HG03196 (cell line): ENCODE measurements around the gene TRIM46.
"Not testable (repeated sequence)": the region's sequence is repeated elsewhere in the genome, so short reads cannot be mapped to it uniquely, and the experiment has no call there.

Experiments
- ATAC-seq: cut with Tn5 transposase; IDR thresholded peaks from one replicate; pipeline ENCODE4 v1.9.1; 2021; ENCODE audit not compliant: unreplicated experiment

TRIM46 gene

DNA sequence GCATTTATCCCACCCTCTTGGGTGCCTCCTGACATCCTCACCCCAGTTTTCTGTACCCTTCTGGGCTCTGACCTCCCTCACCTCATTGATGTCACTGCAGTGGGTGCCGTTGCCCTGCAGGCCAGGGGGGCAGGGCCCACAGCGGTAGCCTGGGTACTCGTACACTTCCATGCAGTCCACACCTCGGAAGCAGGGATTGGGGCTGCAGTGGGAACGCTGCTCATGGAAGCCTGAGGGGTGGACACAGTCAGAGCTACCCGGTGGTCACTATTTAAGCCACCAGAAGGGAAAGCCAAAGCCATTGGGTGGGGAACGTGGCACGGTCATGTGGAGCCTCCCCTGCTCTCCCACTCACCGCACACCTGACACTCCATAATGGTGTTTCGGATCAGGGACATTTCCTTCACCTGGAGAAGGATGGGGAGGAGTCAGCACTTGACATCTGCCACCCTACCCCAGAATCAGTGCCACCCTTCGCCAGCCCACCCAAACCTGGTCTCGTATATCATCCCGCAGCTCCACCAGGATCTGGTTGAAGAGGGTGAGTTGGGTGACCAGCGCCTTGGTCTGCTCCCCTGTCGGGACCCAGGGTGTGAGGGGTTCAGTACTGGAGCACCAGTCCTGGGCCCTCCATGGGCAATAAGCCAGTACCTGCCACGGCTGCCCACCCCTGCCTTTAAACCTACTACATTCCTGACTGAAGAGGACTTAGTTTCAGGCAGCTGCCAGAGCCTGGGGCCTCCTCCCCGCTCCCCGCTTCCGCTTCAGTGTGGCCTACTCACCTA is 29.3 kb downstream of the TRIM46 start:
- no peak for ATAC-seq

DNA sequence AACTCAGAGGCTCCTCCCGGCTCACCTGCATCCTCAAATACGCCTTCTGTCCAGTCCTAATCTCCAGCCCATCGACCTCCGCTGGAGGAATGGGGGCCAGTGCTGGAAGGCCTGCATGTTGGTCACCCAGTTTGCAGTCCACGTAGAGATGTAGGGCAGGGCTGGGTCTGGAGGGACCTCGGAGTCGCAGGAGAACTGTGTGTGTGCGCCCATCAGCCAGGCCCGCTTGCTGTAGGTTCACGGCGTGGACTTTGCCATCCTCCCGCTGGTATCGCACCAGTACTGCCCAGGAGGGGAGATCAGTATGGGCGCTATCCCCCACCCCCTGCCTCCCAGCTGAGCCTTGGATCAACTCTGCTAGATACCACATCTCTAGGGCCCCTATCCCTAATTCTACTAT is 31.4 kb downstream of the TRIM46 start:
- no peak for ATAC-seq

DNA sequence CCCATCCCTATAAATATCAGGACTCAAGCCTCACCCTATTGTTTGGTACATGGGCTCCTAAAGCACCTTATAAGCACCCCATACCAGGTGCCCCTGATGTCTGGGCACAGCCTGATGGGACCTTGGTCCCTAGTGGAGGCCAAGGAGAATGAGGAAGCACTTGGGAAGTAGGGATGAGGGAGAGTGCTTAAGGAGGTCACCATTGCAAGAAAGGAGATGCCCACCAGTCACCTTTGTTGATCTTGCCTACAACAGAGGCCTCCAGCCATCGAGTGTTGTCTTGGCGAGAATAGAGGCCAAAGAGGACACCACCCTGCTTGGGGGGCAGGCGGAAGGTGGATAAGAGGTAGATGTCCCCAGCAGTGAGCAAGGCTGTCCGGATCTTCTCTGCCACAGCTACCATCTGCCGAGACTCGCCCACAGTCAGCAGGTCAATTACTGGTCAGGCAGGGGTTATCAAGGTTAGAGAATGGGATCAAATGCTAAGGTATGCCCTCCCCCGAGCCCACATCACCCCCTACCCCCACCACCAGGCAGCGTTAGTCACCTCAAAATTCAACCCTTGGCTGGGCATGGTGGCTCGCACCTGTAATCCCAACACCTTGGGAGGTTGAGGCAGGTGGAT is 32.4 kb downstream of the TRIM46 start:
- no peak for ATAC-seq

DNA sequence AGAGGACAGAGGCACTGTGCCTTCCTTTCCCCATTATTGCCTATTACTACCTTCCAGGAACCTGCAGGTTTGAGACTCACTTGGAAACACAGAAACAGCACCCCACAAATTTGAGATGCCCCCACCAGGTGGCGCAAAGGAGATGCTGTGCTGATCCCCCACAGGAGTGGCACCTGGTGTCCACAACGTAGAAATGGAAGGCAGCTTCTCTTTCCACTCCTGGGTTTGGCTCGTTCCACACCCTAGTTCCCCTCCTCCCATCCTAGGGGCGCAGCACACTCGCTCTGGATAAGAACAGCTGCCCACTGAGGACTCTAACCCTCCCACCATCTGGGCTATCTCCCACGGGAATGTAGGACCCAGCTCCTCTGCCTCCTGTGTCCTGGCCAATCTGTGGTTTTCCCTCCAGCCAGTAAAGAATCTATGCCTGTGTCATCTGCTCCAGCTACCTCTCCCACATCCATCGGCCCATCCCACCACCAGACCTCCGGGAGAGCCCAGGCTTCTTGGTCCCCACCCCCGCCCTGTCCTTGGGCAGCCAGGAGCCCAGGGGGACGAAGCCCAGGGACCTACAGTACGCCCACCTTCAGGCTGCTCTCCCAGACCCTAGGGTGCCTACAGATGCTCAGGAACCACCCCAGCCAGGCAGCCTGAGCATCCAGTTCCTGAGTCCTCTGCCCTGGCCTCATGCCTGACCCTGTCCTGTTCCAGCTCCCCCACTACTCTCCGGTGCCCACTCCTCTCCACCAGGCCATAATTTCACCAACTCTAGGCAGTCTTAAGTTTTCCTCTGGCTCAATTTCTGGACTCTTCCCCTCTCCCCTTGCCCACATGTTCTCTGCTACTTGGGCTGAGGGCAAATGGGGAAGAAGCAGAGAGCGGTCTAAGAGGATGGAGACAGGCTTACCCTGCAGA is 33.5 kb downstream of the TRIM46 start:
- ATAC-seq: no peak

DNA sequence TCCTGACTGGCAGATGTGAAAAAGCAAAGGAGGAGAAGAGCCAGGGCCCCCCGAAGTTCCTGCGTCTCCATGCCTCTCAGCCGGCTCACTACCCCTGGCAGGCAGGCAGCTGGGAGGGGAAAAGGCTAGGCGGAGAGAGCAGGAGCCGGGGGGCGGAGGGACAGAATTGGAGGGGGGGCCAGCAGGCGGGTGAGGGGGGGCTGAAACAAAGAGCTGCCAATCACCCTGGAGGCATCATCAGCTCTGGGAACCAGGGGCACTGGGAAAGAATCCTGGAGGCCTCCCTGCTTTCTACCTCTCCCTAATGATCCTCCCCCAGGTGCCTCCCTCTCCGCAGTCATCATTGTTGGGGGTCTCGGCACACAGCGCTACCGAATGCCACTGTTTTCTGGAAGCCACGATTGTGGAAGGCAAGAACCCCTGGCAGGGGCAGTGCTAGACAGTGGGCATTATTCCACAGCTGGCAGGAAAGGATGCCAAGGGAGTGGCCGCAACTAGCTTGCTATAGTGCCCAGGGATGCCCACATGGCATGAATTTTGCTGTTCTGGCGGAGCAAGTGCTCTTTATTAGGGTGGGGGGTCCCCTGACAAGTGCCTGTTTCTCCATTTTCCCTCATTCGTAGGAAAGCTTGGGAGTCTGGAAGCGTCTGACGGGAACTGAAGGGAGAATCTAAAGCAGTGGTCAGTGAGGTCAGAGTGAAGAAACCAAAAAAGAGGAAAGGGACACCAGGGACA is 34.3 kb downstream of the TRIM46 start, which contains the start of gene THBS3:
Gene THBS3, minus strand, starts transcription at position 92 of the 735 bp plus-strand sequence. Its CDS starts 21 bp downstream, at position 71.
- ATAC-seq: no peak

DNA sequence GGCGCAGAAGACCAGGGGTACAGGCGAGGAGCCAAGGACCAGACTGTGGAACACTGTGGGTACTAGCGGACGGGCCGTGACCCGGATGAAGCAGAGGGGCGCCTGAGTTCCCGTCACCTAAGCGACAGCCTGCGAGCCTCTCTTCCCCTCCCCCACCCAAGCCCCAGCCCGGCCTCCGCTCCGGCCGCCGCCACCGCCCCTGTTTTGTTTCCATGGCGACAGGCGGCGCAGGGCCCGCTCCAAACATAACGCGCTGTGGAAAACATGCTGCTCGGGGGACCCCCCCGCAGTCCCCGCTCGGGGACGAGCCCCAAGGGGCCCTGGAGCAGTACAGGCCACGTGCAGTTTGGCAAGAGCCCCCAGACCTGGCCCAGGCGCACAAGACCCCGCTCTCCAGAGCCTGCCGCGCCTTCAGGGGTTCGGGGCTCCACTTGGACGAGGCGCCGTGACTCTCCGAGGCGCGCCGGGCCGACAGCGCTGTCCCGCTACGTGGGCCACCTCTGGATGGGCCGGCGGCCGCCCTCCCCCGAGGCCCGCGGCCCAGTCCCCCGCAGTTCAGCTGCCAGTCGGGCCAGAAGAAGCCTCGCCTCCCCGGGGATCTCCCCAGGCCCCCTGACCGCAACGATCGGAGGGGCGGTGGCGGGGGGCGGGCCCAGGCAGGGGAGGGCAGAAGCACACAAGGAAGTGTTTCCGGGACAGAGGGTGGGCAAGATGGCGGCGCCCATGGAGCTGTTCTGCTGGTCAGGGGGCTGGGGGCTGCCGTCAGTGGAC is 35.1 kb downstream of the TRIM46 start, which contains the start of gene MTX1:
Gene MTX1, plus strand, starts transcription at position 155 of the 771 bp plus-strand sequence. Its CDS starts 110 bp downstream, at position 265.
- ATAC-seq: peak; percentile 62

DNA sequence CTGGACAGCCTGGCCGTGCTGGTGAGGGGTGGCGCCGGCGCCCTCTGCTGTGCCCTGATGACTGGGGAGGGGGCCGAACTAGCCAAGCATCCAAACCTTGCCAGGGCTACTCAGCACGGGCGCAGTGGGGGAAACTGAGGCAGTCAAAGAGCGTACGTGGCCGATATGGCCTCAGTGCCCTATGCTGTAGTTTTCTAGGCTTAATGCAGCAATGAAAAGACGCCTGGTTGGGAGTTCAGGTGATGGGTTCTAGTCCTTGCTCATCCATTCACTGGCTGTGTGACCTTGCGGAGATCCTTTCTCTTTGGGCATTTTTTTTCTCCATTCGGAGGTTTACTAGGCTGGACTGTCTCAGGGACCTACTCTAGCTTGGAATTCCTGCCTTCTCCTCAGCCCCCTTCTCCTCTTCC is 35.7 kb downstream of the TRIM46 start:
- no peak for ATAC-seq

DNA sequence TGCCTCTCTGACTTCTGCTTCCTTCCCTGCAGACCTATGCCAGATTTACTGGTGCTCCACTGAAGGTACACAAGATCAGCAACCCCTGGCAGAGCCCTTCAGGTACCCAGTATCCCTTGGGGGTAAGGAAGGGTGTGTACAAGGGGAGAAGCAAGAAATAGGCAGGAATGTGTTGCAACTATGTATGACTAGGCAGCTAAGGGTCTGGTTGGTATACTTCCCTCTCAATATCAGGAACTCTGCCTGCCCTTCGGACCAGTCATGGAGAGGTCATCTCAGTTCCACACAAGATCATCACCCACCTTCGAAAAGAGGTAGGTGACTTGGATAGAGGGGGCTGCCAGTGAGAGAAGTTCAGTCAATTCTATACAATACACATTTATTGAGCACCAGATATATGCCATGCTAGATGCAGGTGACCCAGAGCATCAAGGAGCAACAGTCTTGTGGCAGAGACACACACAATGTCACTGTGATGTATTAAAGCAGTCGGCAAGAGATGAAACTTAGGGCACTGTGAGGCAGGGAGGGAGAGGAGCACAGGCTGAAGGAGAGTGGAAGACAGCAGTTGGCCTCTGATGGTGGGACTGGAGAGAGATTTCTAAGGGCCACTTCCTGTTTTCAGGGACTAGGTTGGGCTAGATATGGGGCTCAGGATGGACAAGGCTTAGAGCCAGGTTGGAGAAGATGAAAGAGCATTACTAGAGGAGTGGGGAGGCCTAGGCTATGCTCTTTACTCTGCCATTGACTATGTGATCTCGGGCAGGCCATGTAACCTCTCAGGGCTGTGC is 36.9 kb downstream of the TRIM46 start:
- ATAC-seq: no peak

DNA sequence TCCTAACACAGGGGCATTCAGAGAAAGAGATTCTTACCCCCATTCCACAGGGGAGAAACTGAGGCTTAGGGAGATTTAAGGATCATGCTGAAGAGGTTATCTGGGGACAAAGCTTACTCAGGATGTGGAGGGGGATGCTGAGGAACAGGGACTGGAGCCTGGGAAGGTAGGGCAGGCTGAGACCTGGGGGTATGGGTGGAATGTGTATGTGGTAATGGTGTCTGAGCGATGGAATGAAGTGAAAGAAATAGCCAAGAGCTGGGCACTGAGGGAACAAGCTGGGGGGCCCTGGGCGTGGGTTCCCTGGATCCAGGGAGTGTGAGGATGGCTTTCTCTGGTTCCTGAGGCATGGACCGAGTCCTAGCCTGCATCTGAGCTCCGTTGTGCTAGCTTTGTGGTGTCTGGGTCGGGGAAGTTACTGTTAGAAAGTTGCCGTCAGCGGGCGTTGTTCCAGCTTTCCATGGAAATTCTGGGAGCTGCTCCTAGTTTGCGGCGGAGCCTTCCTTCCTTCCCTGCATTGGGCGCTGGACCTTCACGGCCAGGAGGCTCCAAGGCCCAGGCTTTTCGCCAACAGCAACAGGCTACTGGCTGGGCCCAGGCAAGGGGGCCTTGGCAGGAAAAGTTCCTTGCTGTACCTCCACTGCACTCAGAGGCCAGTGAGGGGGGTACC is 37.9 kb downstream of the TRIM46 start:
- not testable (repeated sequence) for ATAC-seq

DNA sequence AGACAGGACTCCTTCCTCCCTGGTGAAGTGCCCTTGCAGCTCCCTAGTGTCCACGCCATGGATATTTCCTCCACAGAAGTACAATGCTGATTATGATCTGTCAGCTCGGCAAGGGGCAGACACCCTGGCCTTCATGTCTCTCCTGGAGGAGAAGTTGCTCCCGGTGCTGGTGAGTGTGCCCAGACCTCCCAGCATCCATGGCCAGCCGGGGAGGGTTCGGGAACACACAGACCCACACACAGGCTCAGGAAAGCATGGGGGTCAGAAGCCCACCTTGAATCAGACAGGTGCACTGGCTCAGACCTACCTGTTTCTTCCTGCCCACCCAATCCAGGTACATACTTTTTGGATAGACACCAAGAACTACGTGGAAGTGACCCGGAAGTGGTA is 38.4 kb downstream of the TRIM46 start:
- ATAC-seq: not testable (repeated sequence)

DNA sequence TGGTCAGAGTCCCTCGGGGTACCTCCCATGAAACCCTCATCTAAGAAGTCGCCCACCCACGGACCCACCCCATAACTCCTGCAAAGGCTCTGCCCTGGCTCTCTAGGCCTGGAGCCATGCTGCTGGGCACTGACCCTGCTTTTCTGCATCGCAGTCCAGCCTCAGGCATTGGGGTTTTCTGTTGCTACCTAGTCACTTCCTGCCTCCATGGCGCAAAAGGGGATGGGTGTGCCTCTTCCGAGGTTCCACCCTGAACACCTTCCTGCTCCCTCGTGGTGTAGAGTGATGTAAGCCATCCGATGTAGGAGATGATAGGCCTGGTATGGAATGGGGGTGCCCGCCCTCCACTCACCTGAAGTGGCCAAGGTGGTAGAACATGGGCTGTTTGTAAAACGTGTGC is 41.1 kb downstream of the TRIM46 start:
- ATAC-seq: not testable (repeated sequence)

DNA sequence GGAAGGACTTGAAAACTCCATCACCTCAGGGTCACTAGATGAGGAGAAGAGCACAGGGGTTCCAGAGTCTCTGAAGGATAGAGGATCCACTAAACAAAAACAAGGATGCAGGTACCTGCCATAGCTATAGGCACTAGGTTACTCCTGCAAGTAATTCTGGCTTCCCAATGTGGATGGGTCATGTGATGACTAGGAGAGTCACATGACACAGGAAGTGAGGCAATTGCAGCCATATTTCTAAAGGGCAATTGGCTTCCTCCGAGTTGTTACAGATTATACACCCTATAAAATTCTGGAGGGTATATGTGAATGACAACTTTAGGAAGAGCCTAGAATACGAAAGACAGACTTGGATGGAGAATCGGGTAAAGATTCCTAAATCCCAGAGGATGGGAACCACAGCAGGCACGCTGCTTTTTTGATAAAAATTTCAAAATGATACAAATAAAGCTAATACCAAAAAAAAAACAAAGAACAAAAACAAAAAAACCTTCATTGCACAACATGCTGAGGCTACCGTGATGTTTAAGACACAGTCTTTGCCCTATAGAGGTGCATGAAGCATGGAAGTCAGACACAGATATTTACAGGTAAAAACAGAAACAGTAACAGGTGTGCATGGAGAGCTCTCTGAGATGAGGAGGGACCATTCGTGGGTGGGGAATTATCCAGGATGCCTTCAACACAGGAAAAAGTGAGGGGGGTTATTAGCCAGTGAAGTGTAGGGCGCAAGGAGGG is 45.4 kb downstream of the TRIM46 start:
- ATAC-seq: no peak

DNA sequence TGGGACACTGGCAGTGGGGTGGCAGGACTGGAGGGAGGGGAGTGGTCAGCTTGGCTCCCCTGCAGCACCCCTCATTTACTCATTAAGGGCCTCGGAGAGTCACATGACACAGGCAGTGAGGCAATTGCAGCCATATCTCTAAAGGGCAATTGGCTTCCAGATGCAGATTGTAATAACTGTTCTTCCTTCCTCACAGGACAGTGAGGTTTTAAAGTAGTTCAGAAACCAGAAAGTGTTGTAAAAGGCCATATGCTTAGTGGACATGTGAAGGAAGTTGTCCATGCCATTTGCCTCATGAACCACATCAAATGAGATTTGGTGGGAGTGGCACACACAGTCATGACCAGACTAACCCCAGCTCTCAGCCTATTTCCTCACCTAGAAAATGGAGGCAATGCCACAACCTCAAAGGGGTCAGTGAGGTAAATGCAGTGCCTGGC is 46.0 kb downstream of the TRIM46 start:
- ATAC-seq: no peak

DNA sequence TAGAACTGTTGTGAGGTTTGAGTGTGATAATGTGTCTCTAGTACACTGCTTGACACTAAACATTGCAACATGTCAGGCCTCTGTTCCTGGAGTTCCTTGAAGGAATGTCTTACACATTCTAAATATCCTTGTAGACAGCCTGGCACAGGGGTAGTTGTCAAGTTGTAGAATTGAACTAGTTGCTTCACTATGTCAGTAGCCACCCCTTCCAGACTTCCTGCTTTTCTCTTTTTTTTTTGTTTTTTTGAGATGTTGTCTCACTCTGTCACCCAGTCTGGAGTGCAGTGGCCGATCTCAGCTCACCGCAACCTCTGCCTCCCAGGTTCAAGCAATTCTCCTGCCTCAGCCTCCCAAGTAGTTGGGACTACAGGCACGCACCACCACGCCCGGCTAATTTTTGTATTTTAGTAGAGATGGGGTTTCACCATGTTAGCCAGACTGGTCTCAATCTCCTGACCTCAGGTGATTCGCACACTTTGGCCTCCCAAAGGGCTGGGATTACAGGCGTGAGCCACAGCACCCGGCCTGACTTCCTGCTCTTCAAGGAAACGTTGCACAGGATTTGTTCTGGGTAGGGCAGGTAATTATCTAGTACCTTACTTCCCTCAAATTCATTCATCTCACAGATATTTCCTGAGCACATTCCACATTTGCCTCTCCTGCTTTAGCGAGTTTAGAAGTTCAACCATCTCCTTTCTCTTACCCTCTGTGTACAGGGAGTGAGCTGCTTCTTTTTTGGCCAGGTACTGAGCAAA is 46.7 kb downstream of the TRIM46 start:
- not testable (repeated sequence) for ATAC-seq

DNA sequence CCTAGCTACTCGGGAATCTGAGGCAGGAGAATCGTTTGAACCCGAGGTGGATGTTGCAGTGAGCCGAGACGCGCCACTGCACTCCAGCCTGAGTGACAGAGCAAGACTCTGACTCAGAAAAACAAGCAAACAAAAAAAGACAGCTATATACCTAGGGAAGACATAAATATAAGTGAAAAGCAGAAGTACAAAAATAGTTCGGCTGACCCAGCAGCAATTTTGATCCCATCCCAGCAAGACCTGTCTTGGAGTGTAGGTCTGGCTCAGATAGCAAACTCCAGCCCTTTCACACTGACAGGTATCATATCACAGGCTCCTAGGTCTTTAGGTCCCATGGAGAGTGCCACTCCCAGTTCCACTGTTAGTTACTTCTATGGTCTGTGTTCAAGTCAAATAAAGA is 49.4 kb downstream of the TRIM46 start:
- ATAC-seq: no peak

DNA sequence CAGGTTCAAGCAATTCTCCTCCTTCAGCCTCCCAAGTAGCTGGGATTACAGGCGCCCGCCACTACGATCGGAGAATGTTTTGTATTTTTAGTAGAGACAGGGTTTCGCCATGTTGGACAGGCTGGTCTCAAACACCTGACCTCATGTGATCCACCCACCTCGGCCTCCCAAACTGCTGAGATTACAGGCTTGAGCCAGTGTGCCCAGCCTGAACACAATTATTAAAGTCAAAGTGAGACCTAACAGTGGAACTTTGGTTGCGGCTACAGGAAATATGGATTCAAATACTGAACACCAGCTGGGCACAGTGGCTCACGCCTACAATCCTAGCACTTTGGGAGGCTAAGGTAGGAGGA is 51.7 kb downstream of the TRIM46 start:
- ATAC-seq: not testable (repeated sequence)
